ENCODE data around the gene SLAIN1.

SLAIN1 gene

DNA sequence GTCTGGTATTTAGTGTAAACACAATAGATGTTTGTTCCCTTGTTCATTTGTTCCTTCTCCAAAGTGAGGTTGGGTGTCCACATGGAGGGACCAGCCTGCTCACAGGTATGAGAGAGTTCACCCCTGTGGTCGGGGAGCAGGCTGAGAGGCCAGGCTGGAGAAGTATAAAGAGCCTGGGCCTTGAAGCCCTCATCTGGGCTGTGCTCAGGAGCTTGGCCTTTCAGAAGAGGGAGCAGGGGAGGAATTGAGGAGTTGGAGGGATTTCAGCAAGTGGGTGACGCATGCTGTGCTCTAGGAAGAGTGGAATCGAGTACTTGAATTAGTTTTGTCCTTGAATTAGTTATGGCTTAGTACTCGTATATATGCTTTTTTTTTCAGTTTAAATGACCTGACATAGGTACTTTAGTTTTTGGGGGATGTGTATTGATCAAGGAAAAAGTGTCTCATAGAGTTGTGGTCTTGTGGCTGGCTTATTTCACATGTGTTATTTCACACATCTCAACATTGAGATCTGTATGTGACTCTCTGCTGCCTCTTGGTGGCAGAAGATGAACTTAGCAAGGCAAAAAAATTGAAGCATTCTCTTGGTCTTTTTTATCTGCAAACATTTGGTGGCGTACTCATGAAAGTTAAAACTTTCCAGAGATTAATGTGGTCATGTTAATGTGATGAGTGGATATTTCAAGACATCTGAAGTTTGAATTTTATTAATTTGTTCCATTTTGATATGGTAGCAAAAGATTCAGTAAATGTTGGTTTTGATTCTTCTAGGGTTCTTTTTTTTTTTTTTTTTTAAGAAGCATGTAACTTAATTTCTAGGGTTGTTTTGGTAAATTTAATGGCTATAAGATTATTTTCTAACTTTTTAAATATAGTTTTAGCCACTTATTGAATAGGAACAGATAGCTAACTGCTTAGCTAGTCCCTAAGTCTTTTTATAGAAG lies 54.3 kb downstream of the SLAIN1 start:
- DNase-seq (ENCODE audit: low spot score), result no peak

- no peak for DNase-seq (ENCODE audit: low spot score)
These were observed 55.1 kb downstream of the SLAIN1 start for GRCh38 chr13:77752512-77753069.

DNA sequence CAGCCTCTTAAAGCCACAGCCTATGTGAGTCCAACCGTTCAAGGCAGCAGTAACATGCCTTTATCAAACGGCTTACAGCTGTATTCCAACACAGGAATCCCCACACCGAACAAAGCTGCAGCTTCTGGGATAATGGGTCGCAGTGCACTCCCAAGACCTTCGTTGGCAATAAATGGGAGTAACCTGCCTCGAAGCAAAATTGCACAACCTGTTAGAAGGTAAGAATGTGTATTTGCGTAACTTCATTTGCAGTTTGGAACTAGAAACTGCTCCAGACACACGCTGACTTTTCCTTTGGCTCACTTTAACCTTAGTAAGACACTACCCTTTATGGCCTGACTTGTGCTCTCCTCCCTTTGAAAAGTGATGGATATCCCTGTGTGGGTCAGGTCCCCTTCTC lies 63.4 kb downstream of the SLAIN1 start:
- no peak for DNase-seq (ENCODE audit: low spot score)

GRCh38 chr13:77767413-77767812 lies 69.9 kb downstream of the SLAIN1 start:
- DNase-seq (ENCODE audit: low spot score), result no peak

GRCh38 chr13:77774181-77774580 lies 76.7 kb downstream of the SLAIN1 start:
- no peak for DNase-seq (ENCODE audit: low spot score)

DNA sequence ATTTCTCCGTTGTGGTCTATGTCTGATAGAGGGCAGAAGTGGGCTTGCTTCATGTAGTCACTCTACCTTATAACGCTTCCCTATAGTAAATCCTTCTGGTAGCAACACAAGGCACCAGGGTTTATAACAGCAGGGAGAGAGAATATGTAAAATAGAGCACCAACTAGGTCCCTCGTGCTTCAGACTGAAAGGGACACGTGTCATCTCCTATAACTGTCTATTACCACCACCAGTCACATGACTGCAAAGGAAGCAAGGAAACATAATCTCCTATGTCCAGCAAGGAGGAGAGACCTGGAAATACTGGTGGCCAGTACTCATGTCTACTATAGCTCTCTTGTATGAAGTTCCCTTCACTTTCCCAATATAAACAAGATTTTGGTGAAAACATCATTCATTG lies 79.2 kb downstream of the SLAIN1 start:
- DNase-seq (ENCODE audit: low spot score), result no peak

DNA sequence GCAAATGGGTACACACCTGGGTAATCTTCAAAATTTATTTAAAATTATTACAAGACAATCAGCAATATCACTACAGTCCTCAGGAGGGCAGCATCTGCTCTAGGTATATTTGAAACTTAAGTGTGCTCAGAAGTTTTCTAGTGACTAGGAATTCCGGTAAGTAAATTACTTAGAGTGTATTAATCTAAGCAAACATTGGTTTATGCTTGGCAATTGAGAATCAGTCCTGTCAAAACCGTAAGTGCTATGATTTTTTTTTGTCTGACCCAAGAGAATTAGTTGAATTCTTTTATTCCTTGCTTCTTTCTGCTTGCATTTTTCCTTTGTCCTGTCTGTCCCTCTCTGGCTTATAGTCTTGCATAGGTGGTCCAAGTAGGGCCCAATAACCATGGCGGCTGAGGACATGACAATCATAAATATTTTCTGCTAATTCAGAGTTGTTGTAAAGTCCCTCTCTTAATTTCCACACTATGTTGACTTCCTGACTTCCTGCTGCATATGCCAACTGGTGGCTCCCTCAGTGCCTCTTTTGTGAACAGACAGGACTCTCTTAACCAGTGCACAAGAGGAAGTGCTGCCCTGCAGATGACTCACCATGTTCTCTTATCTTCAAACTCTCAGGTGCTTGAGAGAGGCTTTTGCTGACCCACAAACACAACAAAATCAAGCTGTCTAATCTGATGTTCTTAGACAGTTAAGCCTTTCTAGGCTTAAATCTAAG lies 82.2 kb downstream of the SLAIN1 start:
- DNase-seq (ENCODE audit: low spot score), result no peak

- no peak for DNase-seq (ENCODE audit: low spot score)
These were observed 84.3 kb downstream of the SLAIN1 start for GRCh38 chr13:77781808-77782207.

DNA sequence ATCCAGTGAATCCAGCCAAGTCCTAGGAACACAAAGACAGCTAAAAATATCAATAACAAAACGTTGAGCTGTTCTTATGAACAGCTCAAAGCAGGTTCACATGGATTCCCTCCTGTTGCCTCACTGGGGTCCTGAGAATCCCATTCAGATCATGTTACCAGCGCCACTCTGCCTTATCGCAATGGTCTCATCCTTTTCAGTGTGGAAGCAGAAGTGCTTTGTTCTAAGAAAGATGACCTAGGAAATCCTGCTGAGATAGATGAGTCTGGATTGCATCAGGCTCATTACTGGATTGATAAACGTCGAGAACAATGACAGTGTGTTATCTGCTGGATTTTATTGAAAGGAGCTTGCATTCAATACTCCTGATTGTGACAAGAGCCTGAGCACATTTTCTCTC lies 87.0 kb downstream of the SLAIN1 start:
- no peak for DNase-seq (ENCODE audit: low spot score)

DNA sequence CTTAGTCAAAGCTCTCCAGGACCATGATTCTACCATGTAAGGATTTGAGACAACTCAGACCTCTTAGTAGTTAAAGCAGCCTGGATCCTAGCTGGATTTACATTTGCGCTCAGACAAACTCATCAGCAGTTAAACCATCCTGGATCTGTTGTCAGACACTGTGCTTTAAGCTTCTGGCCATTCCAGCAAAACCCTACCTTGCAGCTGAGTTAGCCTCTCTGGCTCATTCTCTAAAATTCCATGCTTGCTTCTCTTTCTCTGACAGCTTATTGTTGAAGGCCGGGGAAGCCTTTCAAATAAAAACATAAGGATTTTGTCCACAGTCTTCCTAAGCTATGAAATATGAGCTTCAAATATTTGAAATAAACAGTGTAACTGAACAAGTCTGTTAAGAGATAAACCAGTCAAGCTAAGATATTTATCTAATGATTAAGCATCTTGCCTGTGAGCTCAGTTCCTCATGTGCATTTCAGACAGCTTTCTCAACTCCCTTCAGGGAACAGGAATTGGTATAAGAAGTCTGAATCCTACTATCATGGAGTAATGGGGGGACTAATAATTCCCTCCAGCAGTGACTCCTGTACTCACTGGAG lies 89.3 kb downstream of the SLAIN1 start:
- no peak for DNase-seq (ENCODE audit: low spot score)

DNA sequence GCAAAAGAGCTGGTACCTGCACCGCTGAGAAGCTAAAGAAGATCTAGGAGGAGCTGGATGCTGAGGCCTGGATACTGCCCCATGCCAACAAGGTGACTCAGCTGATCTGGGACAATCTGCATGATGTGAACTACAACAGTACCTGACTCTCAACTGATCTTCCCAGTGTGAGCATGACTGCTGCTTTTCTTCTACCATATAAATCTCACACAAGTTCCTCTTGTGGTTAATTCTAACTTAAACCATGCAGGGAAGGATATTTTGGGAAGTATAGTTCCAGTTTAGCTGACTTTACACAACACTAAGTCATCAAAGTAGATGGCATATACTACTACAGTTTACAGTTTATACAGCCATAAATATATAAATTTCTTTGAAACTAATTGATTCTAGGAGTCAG lies 91.9 kb downstream of the SLAIN1 start:
- DNase-seq (ENCODE audit: low spot score), result no peak

GRCh38 chr13:77800219-77800618 lies 102.7 kb downstream of the SLAIN1 start:
- no peak for DNase-seq (ENCODE audit: low spot score)

GRCh38 chr13:77806518-77806917 lies 109.0 kb downstream of the SLAIN1 start:
- no peak for DNase-seq (ENCODE audit: low spot score)

- DNase-seq (ENCODE audit: low spot score), result no peak
These were observed 110.1 kb downstream of the SLAIN1 start for GRCh38 chr13:77807431-77808135.

GRCh38 chr13:77810430-77810829 lies 112.9 kb downstream of the SLAIN1 start:
- no peak for DNase-seq (ENCODE audit: low spot score)

- DNase-seq (ENCODE audit: low spot score), result no peak
These were observed 113.4 kb downstream of the SLAIN1 start for GRCh38 chr13:77810878-77811277.

DNA sequence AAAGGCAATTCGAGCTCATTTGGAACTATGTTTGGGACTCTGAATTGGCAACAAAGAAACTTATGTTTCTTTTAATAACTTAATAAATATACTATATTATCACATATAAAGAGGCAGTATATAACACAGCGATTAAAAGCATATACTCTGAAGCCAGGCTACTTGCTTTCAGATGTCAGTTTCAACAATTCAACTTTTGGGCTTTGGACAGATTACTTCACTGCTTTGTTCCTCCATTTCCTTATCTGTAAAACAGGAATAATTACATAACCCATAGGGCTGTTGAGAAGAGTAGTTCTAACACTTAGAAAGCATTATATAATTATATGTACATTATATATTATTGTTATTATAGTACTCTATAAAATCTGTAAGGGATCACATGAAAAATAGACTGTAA lies 113.9 kb downstream of the SLAIN1 start:
- no peak for DNase-seq (ENCODE audit: low spot score)

- no peak for DNase-seq (ENCODE audit: low spot score)
These were observed 114.5 kb downstream of the SLAIN1 start for GRCh38 chr13:77811981-77812380.

Measured in ecto neural progenitor cell (in vitro differentiated cells).